K562 (cell line): ENCODE data around the gene ZSCAN32. TPM values are rescaled to one million over a fixed set of nuclear protein-coding genes. Genes with fewer than 3 reads are reported as not detected.

ENCODE experiments used
- CXXC5 ChIP-seq: fragments of 250-450 bp; sonication (Bioruptor Pico); IDR thresholded peaks from 2 replicates; pipeline ENCODE4 v1.8.0; 2022; ENCODE audit warnings: inconsistent platforms, mild to moderate bottlenecking, moderate library complexity
- E2F3 ChIP-seq: fragments of 250-450 bp; sonication (Bioruptor Pico); IDR thresholded peaks from 2 replicates; pipeline ENCODE4 v1.4.0; 2020; ENCODE audit warnings: mild to moderate bottlenecking
- HDAC8 ChIP-seq: fragments of 450-650 bp; IDR thresholded peaks from 2 replicates; pipeline ENCODE4 v1.6.1; 2016; ENCODE audit warnings: mild to moderate bottlenecking, missing genetic modification characterization, moderate library complexity, missing compliant biosample characterization
- HMG20A ChIP-seq: fragments of 450-650 bp; formaldehyde crosslinking; conservative IDR thresholded peaks from 2 replicates; pipeline ENCODE4 v1.4.0; 2020; ENCODE audit warnings: mild to moderate bottlenecking, mixed read lengths
- IFI16 ChIP-seq: fragments of 250-450 bp; sonication (Bioruptor Pico); IDR thresholded peaks from 2 replicates; pipeline ENCODE4 v2.1.2; 2022; ENCODE audit warnings: mild to moderate bottlenecking, inconsistent platforms
- MCM7 ChIP-seq, 2 experiments: fragments of 450-650 bp; IDR thresholded peaks; 2 replicates each; pipeline ENCODE4 v1.6.1; 2016 to 2018
- RB1 ChIP-seq: fragments of 450-650 bp; IDR thresholded peaks from 2 replicates; pipeline ENCODE4 v1.6.1; 2017; ENCODE audit warnings: low read depth, mild to moderate bottlenecking
- RBM39 ChIP-seq: fragments of 200-400 bp; formaldehyde crosslinking; optimal IDR thresholded peaks from 2 replicates; pipeline ENCODE3; 2018; ENCODE audit warnings: low read depth, low read length
- ZNF121 ChIP-seq: sonication (generic); formaldehyde crosslinking; conservative IDR thresholded peaks from 2 replicates; pipeline ENCODE4 v1.8.0; 2022; ENCODE audit warnings: missing genetic modification reagents
- ZNF143 ChIP-seq: sonication (generic); formaldehyde crosslinking; IDR thresholded peaks from 2 replicates; pipeline ENCODE4 v1.9.0; 2022; ENCODE audit warnings: mild to moderate bottlenecking, missing genetic modification reagents
- polyA plus RNA-seq, 8 experiments: library from polyadenylated mRNA; depleted of rRNA in 4 of 8; stranded (reverse) in 5 of 8; unstranded in 3 of 8; fragments of >200 nt; fragmentation: Nextera tagmentation in 2 of 8; fragmentation: Illumina TruSeq in 1 of 8; extraction: Ambion mirVana in 2 of 8; extraction: Trizol in 1 of 8; gene quantifications; 2 replicates each; pipeline versions ENCODE4 v1.2.1 to v1.2.3, GENCODE V29; 2011 to 2014; ENCODE audit warnings: inconsistent platforms in 1 of 8, missing spikeins in 1 of 8
- total RNA-seq, 7 experiments: library from RNA; depleted of rRNA in 6 of 7; stranded (reverse); fragments of >200 nt in 6 of 7; fragmentation: Illumina TruSeq in 2 of 7; extraction: Trizol in 2 of 7; gene quantifications; 2 replicates each; pipeline versions ENCODE4 v1.2.1 to v1.2.3, GENCODE V29; 2011 to 2021; ENCODE audit warnings: low replicate concordance in 1 of 7
- TF ChIP-seq, protein P1 (sequence below), 2 experiments: fragments of 450-650 bp; IDR thresholded peaks; 2 replicates each; pipeline ENCODE4 v1.6.1; 2016
- TF ChIP-seq, protein P2 (sequence below), 3 experiments: fragments of 200-800 bp in 1 of 3; fragments of 250-450 bp in 1 of 3; fragments of 450-650 bp in 1 of 3; sonication (Bioruptor Pico) in 1 of 3; sonication (Bioruptor generic) in 1 of 3; formaldehyde crosslinking in 1 of 3; IDR thresholded peaks; 2 replicates each; pipeline versions ENCODE4 v1.6.1 to v1.8.0; 2016 to 2022; ENCODE audit warnings: mild to moderate bottlenecking in 2 of 3, missing genetic modification characterization in 2 of 3, missing compliant biosample characterization in 1 of 3, moderate library complexity in 1 of 3

Gene ZSCAN32
- total and polyA plus RNA-seq, 9 of the 15 experiments (the other 6 are each of a cell fraction or from before 2014, with no cell fraction given) = 16.0 to 29.4 (median 19.2) TPM

DNA sequence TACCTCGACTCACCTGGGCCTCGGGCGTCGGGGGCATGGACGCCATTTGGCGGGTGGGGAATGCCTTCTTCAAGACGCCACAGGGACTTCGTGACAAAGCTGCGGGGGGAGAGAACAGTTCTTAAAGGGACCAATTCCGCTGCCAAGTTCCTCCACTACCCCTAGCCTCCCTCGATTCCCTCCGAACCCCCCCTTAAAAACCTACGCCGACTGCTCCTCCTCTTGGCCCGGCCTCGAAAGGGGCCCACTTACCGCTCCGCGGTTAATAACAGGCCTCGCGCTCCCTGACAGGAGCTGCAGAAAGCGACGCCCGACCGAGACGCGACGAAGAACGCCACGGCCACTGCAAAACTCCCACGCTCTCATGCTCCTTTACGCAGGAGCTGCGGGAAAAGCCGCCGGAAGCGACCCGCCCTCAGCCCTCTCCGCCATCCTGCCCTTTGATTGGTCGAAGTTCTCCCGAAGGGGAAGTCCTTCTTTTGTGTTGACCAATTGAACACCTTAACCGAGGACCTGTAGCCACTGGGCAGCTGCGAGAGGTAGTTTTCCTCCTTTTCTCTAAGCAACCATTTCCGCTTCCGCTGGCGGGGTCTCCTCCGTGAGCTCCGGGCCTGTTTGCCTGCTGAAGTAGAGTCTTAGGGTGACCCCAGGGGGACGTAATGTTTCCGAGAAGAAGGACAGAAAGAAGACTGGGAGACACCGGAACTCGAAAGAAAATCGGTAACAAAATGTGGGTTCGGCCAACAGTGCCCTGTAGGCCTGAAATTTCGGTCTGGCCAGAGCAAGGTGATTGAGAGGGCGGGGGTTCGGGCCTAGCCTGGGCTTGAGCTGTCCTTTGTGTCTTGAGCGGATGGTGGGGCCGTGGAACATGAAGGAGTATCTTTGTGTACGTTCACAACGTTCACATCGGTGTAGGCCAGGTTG is 42.6 kb upstream of the ZSCAN32 start, which contains the start of the genes NAA60 and ZNF597 (continued):
- TF ChIP-seq ZNF121 (CRISPR knock-in tag) (no peak), ZNF143 (CRISPR knock-in tag) (no peak), HDAC8 (no peak), HMG20A (no peak), RBM39 (no peak), RB1 (no peak), IFI16 (CRISPR knock-in tag) (no peak), E2F3 (CRISPR knock-in tag) (no peak), CXXC5 (CRISPR knock-in tag) (0 out of 2 replicates have a peak, but pooled peaks have one; percentile 19), MCM7 (IDR thresholded peaks at IDR 0.05) (no peak)
- TF ChIP-seq, protein P1, sequence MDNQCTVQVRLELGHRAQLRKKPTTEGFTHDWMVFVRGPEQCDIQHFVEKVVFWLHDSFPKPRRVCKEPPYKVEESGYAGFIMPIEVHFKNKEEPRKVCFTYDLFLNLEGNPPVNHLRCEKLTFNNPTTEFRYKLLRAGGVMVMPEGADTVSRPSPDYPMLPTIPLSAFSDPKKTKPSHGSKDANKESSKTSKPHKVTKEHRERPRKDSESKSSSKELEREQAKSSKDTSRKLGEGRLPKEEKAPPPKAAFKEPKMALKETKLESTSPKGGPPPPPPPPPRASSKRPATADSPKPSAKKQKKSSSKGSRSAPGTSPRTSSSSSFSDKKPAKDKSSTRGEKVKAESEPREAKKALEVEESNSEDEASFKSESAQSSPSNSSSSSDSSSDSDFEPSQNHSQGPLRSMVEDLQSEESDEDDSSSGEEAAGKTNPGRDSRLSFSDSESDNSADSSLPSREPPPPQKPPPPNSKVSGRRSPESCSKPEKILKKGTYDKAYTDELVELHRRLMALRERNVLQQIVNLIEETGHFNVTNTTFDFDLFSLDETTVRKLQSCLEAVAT (IDR thresholded peaks at IDR 0.05) = no peak
- TF ChIP-seq, protein P2, sequence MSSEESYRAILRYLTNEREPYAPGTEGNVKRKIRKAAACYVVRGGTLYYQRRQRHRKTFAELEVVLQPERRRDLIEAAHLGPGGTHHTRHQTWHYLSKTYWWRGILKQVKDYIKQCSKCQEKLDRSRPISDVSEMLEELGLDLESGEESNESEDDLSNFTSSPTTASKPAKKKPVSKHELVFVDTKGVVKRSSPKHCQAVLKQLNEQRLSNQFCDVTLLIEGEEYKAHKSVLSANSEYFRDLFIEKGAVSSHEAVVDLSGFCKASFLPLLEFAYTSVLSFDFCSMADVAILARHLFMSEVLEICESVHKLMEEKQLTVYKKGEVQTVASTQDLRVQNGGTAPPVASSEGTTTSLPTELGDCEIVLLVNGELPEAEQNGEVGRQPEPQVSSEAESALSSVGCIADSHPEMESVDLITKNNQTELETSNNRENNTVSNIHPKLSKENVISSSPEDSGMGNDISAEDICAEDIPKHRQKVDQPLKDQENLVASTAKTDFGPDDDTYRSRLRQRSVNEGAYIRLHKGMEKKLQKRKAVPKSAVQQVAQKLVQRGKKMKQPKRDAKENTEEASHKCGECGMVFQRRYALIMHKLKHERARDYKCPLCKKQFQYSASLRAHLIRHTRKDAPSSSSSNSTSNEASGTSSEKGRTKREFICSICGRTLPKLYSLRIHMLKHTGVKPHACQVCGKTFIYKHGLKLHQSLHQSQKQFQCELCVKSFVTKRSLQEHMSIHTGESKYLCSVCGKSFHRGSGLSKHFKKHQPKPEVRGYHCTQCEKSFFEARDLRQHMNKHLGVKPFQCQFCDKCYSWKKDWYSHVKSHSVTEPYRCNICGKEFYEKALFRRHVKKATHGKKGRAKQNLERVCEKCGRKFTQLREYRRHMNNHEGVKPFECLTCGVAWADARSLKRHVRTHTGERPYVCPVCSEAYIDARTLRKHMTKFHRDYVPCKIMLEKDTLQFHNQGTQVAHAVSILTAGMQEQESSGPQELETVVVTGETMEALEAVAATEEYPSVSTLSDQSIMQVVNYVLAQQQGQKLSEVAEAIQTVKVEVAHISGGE (CRISPR knock-in tag; IDR thresholded peaks at IDR 0.05) = no peak
